ENCODE measurements around the gene PPP1R9B.
A peak's percentile ranks its signal among the peaks of the same experiment; 100 is the strongest.

Gene PPP1R9B

DNA sequence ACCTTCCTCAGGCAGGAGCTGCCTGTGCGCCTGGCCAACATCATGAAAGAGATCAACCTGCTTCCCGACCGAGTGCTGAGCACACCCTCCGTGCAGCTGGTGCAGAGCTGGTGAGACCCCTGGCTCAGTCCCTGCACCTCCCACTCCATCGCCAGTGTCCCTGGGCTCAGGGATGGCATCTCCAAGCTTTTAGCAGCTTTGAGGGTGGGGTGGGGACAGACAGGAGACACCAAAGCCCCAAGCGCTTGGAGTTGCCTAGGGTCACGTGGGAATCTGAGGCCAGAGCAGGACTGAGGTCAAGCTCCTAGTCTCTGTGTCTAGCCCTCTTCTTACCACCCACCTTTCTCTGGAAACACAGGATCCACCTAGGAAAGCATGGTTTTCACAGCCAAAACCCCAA is 53.0 kb downstream of the PPP1R9B start:
- H3K27ac ChIP-seq (ENCODE audit: low read depth in 2 of 2, low read length in 2 of 2): no peak overlapping the region
- H3K4me1 ChIP-seq (ENCODE audit: control insufficient read depth in 2 of 2, insufficient read depth in 2 of 2, low read length in 2 of 2): peaks cover 62 to 63% of the 10 kb centered on the region in 2 donors
- H3K36me3 ChIP-seq (ENCODE audit: control insufficient read depth in 2 of 2, insufficient read depth in 2 of 2, low read length in 2 of 2): peaks cover 19 to 25% of the 10 kb centered on the region in 2 donors
- no peaks in the 10 kb centered on the region for H3K27me3 ChIP-seq (ENCODE audit: control insufficient read depth in 2 of 2, insufficient read depth in 2 of 2, low read length in 2 of 2)
- no peak overlapping the region for H3K4me3 ChIP-seq (ENCODE audit: low read length in 2 of 2)
- H3K9ac ChIP-seq (ENCODE audit: low read depth in 1 of 2, low read length in 2 of 2): no peak overlapping the region
- no peaks in the 10 kb centered on the region for H3K9me3 ChIP-seq (ENCODE audit: control insufficient read depth in 2 of 2, low read length in 2 of 2)

DNA sequence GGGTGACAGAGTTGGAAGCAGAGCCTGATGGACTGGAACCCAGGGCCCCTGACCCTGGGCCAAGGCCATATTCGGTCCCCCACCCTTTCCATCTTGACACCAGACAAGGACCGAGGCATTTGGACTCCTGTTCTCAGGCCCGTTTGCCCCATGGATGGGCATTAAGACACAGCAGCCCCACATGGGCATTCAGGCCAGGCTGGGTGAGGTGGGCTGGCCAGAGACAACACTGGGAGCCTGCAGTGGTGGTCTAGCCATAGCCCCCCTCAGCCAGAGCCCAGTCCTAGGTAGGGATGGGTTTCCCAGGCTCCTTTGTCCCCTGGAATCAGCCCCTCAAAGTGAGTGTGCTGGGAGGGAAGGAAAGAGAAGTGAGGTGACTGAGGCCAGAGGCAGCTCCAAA is 53.7 kb downstream of the PPP1R9B start:
- Histone ChIP-seq H3K27ac (ENCODE audit: low read depth in 2 of 2, low read length in 2 of 2) (no peak overlapping the region), H3K27me3 (ENCODE audit: control insufficient read depth in 2 of 2, insufficient read depth in 2 of 2, low read length in 2 of 2) (no peaks in the 10 kb centered on the region), H3K9me3 (ENCODE audit: control insufficient read depth in 2 of 2, low read length in 2 of 2) (no peaks in the 10 kb centered on the region), H3K36me3 (ENCODE audit: control insufficient read depth in 2 of 2, insufficient read depth in 2 of 2, low read length in 2 of 2) (peaks cover 19 to 25% of the 10 kb centered on the region in 2 donors), H3K9ac (ENCODE audit: low read depth in 1 of 2, low read length in 2 of 2) (peak overlapping the region in 1 of 2 donors; percentile 87), H3K4me3 (ENCODE audit: low read length in 2 of 2) (peak overlapping the region in 1 of 2 donors; percentile 84), H3K4me1 (ENCODE audit: control insufficient read depth in 2 of 2, insufficient read depth in 2 of 2, low read length in 2 of 2) (peaks cover 56 to 57% of the 10 kb centered on the region in 2 donors)

DNA sequence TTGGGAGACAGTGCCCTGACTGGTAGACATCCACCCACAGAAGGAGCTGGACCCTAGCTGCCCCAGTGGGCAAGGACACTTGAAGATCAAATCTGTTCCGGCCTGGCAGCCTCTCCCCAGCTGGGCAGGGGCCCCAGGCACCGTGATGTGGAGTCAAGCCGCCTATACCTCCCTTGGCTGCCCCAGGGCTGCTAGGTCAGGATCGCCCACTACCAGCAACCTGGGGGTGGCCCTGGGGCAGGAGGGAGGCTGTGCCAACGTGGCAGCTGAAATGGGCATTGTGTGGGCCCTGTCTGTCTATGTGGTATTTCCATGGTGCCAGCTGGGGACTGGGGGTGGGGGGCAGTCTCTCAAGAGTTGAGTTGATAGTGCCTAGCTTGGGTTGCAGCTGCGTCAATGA is 54.4 kb downstream of the PPP1R9B start:
- no peaks in the 10 kb centered on the region for H3K27me3 ChIP-seq (ENCODE audit: control insufficient read depth in 2 of 2, insufficient read depth in 2 of 2, low read length in 2 of 2)
- peak overlapping the region; percentile 84 to 96 for H3K4me3 ChIP-seq (ENCODE audit: low read length in 2 of 2)
- H3K36me3 ChIP-seq (ENCODE audit: control insufficient read depth in 2 of 2, insufficient read depth in 2 of 2, low read length in 2 of 2): peaks cover 19 to 25% of the 10 kb centered on the region in 2 donors
- H3K9ac ChIP-seq (ENCODE audit: low read depth in 1 of 2, low read length in 2 of 2): peak overlapping the region; percentile 87 to 95
- H3K9me3 ChIP-seq (ENCODE audit: control insufficient read depth in 2 of 2, low read length in 2 of 2): no peaks in the 10 kb centered on the region
- H3K27ac ChIP-seq (ENCODE audit: low read depth in 2 of 2, low read length in 2 of 2): peak overlapping the region; percentile 74 to 84
- peaks cover 50 to 51% of the 10 kb centered on the region in 2 donors for H3K4me1 ChIP-seq (ENCODE audit: control insufficient read depth in 2 of 2, insufficient read depth in 2 of 2, low read length in 2 of 2)

DNA sequence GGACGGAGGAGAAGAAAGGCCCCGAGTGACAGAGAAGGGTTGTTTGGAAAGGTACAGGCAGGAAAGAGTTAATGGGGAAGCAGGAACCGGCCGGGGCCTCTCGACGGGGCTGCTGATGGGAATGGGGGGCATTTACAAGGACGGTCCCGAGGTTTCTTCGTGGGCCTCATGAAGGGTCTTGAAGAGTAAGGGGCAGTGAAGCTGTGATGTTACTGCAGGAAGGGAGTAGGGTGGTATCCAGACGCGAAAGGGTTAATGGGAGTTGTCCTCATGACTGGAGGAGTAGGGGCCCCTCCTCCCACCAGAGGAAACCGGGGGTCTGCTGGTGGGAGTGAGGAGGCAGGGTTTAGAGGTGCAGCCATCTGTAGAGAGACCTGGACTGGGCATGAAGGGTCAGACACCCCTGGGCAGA is 54.8 kb downstream of the PPP1R9B start:
- Histone ChIP-seq H3K9ac (ENCODE audit: low read depth in 1 of 2, low read length in 2 of 2) (peak overlapping the region; percentile 87 to 95), H3K27me3 (ENCODE audit: control insufficient read depth in 2 of 2, insufficient read depth in 2 of 2, low read length in 2 of 2) (no peaks in the 10 kb centered on the region), H3K27ac (ENCODE audit: low read depth in 2 of 2, low read length in 2 of 2) (peak overlapping the region; percentile 74 to 84), H3K36me3 (ENCODE audit: control insufficient read depth in 2 of 2, insufficient read depth in 2 of 2, low read length in 2 of 2) (peaks cover 19 to 25% of the 10 kb centered on the region in 2 donors), H3K4me3 (ENCODE audit: low read length in 2 of 2) (peak overlapping the region; percentile 84 to 96), H3K4me1 (ENCODE audit: control insufficient read depth in 2 of 2, insufficient read depth in 2 of 2, low read length in 2 of 2) (peaks cover 45 to 46% of the 10 kb centered on the region in 2 donors), H3K9me3 (ENCODE audit: control insufficient read depth in 2 of 2, low read length in 2 of 2) (no peaks in the 10 kb centered on the region)

DNA sequence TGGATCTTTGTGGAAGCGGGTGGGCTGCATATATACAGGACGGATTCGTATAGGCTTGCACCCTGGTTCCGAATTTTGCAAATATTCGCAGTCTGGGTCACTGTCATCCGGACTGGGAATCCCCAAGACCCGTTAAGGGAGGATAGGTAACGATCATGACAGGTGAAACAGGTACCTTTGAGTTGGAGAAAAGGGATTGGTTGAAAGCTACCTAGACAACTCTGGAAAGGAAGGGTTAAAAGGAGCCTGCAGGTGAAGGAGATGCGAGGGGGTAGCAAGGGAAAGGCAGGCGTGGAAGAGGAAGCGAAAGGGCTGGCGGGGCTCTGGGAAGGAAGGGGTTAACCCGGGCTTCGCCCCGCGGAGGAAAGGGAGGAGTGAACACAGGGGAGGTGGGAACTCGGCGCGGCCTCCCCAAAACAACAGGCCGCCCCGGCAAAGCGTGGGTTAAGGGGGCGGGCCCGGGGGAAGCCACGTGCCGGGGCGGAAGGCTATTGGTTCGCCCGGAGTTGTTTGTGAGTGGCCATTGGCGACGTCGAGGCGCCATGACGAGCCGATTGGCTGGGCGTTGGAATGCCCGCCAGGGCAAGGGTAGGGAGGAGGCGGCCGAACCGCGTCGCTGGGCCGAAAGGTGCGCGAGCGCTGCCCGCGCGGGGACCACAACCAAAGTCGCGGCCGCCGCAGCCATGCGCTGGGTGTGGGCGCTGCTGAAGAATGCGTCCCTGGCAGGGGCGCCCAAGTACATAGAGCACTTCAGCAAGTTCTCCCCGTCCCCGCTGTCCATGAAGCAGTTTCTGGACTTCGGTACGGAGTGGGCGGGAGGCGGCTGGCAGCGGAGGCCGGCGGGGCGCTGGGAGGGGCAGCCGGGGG is 55.5 kb downstream of the PPP1R9B start, which contains the start of gene PDK2:
PDK2 (plus strand) TSS at position 599 of the 867 bp plus-strand sequence; CDS start at position 684, 85 bp downstream.
- Histone ChIP-seq H3K9me3 (ENCODE audit: control insufficient read depth in 2 of 2, low read length in 2 of 2) (no peaks in the 10 kb centered on the region), H3K4me1 (ENCODE audit: control insufficient read depth in 2 of 2, insufficient read depth in 2 of 2, low read length in 2 of 2) (peaks cover 39 to 40% of the 10 kb centered on the region in 2 donors), H3K4me3 (ENCODE audit: low read length in 2 of 2) (peak within 1 kb of the TSS; percentile 84 to 96), H3K27me3 (ENCODE audit: control insufficient read depth in 2 of 2, insufficient read depth in 2 of 2, low read length in 2 of 2) (no peaks in the 10 kb centered on the region), H3K27ac (ENCODE audit: low read depth in 2 of 2, low read length in 2 of 2) (peak within 1 kb of the TSS; percentile 74 to 84), H3K9ac (ENCODE audit: low read depth in 1 of 2, low read length in 2 of 2) (peak within 1 kb of the TSS; percentile 87 to 95), H3K36me3 (ENCODE audit: control insufficient read depth in 2 of 2, insufficient read depth in 2 of 2, low read length in 2 of 2) (peaks cover 19 to 24% of the 10 kb centered on the region in 2 donors)

DNA sequence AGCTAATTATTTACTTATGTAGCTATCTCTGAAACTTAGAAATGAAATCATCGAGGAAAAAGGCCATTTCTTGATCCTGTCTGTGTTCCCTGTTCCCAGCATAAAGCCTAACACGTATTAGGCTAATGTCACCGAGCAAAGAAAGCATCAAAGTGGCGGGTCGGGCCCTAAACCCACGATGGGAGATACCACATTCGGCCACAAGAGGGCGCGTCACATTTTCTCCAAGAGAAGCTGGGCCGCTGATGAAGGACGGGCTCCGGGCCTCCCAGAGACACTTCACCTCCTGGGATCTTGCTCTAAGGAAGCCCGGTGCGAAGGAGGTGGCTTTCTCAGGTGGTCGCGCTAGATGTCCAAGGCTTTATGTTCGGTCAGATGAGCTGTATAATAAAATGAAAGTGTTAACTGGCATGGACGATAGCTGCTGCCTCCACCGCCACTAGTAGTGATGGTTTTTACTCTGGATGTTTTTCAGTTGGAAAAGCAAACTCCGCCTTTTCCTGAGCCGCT is 56.2 kb downstream of the PPP1R9B start:
- H3K4me1 ChIP-seq (ENCODE audit: control insufficient read depth in 2 of 2, insufficient read depth in 2 of 2, low read length in 2 of 2): peaks cover 35 to 36% of the 10 kb centered on the region in 2 donors
- peak overlapping the region; percentile 66 to 78 for H3K9ac ChIP-seq (ENCODE audit: low read depth in 1 of 2, low read length in 2 of 2)
- peak overlapping the region; percentile 53 to 84 for H3K27ac ChIP-seq (ENCODE audit: low read depth in 2 of 2, low read length in 2 of 2)
- peak overlapping the region; percentile 84 to 96 for H3K4me3 ChIP-seq (ENCODE audit: low read length in 2 of 2)
- H3K36me3 ChIP-seq (ENCODE audit: control insufficient read depth in 2 of 2, insufficient read depth in 2 of 2, low read length in 2 of 2): peaks cover 25 to 27% of the 10 kb centered on the region in 2 donors
- no peaks in the 10 kb centered on the region for H3K9me3 ChIP-seq (ENCODE audit: control insufficient read depth in 2 of 2, low read length in 2 of 2)
- no peaks in the 10 kb centered on the region for H3K27me3 ChIP-seq (ENCODE audit: control insufficient read depth in 2 of 2, insufficient read depth in 2 of 2, low read length in 2 of 2)

DNA sequence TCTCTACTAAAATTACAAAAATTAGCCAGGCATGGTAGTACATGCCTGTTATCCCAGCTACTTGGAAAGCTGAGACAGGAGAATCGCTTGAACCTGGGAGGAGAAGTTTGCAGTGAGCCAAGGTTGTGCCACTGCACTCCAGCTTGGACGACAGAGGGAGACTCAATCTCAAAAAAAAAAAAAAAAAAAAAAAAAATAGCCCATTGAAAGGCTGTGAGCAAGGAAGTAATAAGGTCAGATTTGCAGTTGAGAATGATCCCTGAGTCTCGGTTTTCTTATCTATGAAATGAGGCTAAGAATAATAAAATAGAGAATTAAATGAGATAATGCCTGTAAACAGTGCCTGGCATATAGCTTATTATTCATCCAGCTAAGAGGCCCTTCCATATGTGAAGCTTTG is 56.7 kb downstream of the PPP1R9B start:
- Histone ChIP-seq H3K9ac (ENCODE audit: low read depth in 1 of 2, low read length in 2 of 2) (peak overlapping the region in 1 of 2 donors; percentile 66), H3K27me3 (ENCODE audit: control insufficient read depth in 2 of 2, insufficient read depth in 2 of 2, low read length in 2 of 2) (no peaks in the 10 kb centered on the region), H3K4me1 (ENCODE audit: control insufficient read depth in 2 of 2, insufficient read depth in 2 of 2, low read length in 2 of 2) (peaks cover 31 to 32% of the 10 kb centered on the region in 2 donors), H3K4me3 (ENCODE audit: low read length in 2 of 2) (no peak overlapping the region), H3K9me3 (ENCODE audit: control insufficient read depth in 2 of 2, low read length in 2 of 2) (no peaks in the 10 kb centered on the region), H3K36me3 (ENCODE audit: control insufficient read depth in 2 of 2, insufficient read depth in 2 of 2, low read length in 2 of 2) (peaks cover 27 to 29% of the 10 kb centered on the region in 2 donors), H3K27ac (ENCODE audit: low read depth in 2 of 2, low read length in 2 of 2) (no peak overlapping the region)

DNA sequence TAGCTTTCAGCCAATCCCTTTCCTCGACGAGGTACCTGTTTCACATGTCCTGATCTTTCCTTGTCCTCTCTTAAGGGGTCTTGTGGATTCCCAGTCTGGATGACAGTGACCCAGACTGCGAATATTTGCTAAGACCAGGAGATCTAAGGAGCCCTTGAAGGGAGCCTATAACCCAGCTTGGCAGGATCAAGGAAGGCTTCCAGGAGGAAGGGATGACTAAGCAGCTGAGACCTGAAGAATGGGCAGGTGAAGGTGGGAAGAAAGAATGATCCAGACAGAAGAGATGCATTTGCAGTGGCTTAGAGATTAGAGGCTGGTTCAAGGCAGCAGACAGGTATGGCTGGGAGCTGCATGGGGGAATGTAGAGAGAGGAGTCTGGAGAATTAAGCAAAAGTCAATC is 57.2 kb downstream of the PPP1R9B start:
- no peak overlapping the region for H3K27ac ChIP-seq (ENCODE audit: low read depth in 2 of 2, low read length in 2 of 2)

DNA sequence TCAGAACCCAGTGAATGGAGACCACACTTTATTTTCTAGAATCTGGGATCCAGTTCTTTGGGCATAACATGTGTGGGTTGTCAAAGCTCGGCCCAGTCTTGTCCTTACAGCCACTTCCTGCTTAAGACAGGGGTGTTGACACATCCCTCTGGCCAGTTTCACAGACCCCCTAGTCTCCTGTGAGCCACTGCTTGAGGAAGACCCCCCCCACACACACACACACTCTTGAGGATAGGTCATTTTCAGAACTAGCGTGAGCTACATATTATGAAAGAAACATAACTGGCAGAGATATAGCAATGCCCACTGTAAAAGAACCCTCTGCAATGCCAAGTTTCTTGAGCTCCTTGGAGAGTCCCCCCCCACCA is 58.6 kb downstream of the PPP1R9B start:
- Histone ChIP-seq H3K36me3 (ENCODE audit: control insufficient read depth in 2 of 2, insufficient read depth in 2 of 2, low read length in 2 of 2) (peaks cover 14 to 21% of the 10 kb centered on the region in 2 donors), H3K27ac (ENCODE audit: low read depth in 2 of 2, low read length in 2 of 2) (no peak overlapping the region), H3K9me3 (ENCODE audit: control insufficient read depth in 2 of 2, low read length in 2 of 2) (no peaks in the 10 kb centered on the region), H3K4me3 (ENCODE audit: low read length in 2 of 2) (no peak overlapping the region), H3K27me3 (ENCODE audit: control insufficient read depth in 2 of 2, insufficient read depth in 2 of 2, low read length in 2 of 2) (no peaks in the 10 kb centered on the region), H3K9ac (ENCODE audit: low read depth in 1 of 2, low read length in 2 of 2) (no peak overlapping the region), H3K4me1 (ENCODE audit: control insufficient read depth in 2 of 2, insufficient read depth in 2 of 2, low read length in 2 of 2) (peaks cover 17 to 19% of the 10 kb centered on the region in 2 donors)

More for the DNA sequence above, 57.2 kb downstream of the PPP1R9B start:
- Histone ChIP-seq H3K9me3 (ENCODE audit: control insufficient read depth in 2 of 2, low read length in 2 of 2) (no peaks in the 10 kb centered on the region), H3K27me3 (ENCODE audit: control insufficient read depth in 2 of 2, insufficient read depth in 2 of 2, low read length in 2 of 2) (no peaks in the 10 kb centered on the region), H3K36me3 (ENCODE audit: control insufficient read depth in 2 of 2, insufficient read depth in 2 of 2, low read length in 2 of 2) (peaks cover 24 to 26% of the 10 kb centered on the region in 2 donors), H3K4me3 (ENCODE audit: low read length in 2 of 2) (no peak overlapping the region), H3K9ac (ENCODE audit: low read depth in 1 of 2, low read length in 2 of 2) (no peak overlapping the region), H3K4me1 (ENCODE audit: control insufficient read depth in 2 of 2, insufficient read depth in 2 of 2, low read length in 2 of 2) (peaks cover 26% of the 10 kb centered on the region in 2 donors)

Data from mucosa of rectum (tissue), 2 donors.